Measurements from ENCODE around the gene MTPN. TPM values are rescaled to one million over a fixed set of nuclear protein-coding genes. Genes with fewer than 3 reads are reported as not detected.

Gene MTPN
- total RNA-seq, 1 donor from 2014 or later: 54.8 TPM

GRCh38 chr7:135900065-135900546 is 77.1 kb downstream of the MTPN start:
- Histone ChIP-seq H3K27ac (ENCODE audit: low read depth, low read length) (no peak overlapping the region), H3K9ac (ENCODE audit: low read depth in 1 of 3, low read length in 3 of 3) (no peak overlapping the region), H3K4me3 (ENCODE audit: low read length in 3 of 3) (no peak overlapping the region)

GRCh38 chr7:135899458-135900064 is 77.6 kb downstream of the MTPN start:
- H3K9me3 ChIP-seq (ENCODE audit: control insufficient read depth in 3 of 3, low read length in 3 of 3): no peaks in the 10 kb centered on the region

More at GRCh38 chr7:135900065-135900546, 77.1 kb downstream of the MTPN start:
- Histone ChIP-seq H3K9me3 (ENCODE audit: control insufficient read depth in 3 of 3, low read length in 3 of 3) (no peaks in the 10 kb centered on the region), H3K4me1 (ENCODE audit: control insufficient read depth in 3 of 3, insufficient read depth in 3 of 3, low read length in 3 of 3) (no peaks in the 10 kb centered on the region), H3K36me3 (ENCODE audit: control insufficient read depth in 3 of 3, insufficient read depth in 3 of 3, low read length in 3 of 3) (no peaks in the 10 kb centered on the region), H3K27me3 (ENCODE audit: control insufficient read depth in 3 of 3, insufficient read depth in 3 of 3, low read length in 3 of 3) (no peaks in the 10 kb centered on the region)

DNA sequence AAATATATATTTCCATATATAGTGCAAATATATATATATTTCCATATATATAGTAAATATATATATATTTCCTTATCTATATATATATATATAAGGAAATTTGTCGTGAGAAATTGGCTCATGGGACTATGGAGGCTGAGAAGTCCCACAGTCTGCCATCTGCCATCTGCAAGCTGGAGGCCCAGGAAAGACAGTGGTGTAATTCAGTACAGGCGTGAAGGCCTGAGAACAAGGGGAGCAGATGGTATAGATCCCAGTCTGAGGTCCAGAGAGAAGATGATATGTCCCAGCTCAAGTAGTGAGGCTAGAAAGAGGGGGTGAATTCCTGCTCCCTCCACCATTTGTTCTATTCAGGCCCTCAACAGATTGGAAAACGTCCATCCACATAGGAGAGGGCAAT is 78.9 kb downstream of the MTPN start:
- no peak overlapping the region for H3K4me3 ChIP-seq (ENCODE audit: low read length in 3 of 3)
- no peaks in the 10 kb centered on the region for H3K9me3 ChIP-seq (ENCODE audit: control insufficient read depth in 3 of 3, low read length in 3 of 3)
- no peaks in the 10 kb centered on the region for H3K36me3 ChIP-seq (ENCODE audit: control insufficient read depth in 3 of 3, insufficient read depth in 3 of 3, low read length in 3 of 3)
- no peaks in the 10 kb centered on the region for H3K27me3 ChIP-seq (ENCODE audit: control insufficient read depth in 3 of 3, insufficient read depth in 3 of 3, low read length in 3 of 3)
- no peak overlapping the region for H3K9ac ChIP-seq (ENCODE audit: low read depth in 1 of 3, low read length in 3 of 3)
- H3K4me1 ChIP-seq (ENCODE audit: control insufficient read depth in 3 of 3, insufficient read depth in 3 of 3, low read length in 3 of 3): no peaks in the 10 kb centered on the region
- no peak overlapping the region for H3K27ac ChIP-seq (ENCODE audit: low read depth, low read length)

More at GRCh38 chr7:135899458-135900064, 77.6 kb downstream of the MTPN start:
- H3K27ac ChIP-seq (ENCODE audit: low read depth, low read length): no peak overlapping the region
- H3K9ac ChIP-seq (ENCODE audit: low read depth in 1 of 3, low read length in 3 of 3): no peak overlapping the region
- no peaks in the 10 kb centered on the region for H3K27me3 ChIP-seq (ENCODE audit: control insufficient read depth in 3 of 3, insufficient read depth in 3 of 3, low read length in 3 of 3)
- H3K4me1 ChIP-seq (ENCODE audit: control insufficient read depth in 3 of 3, insufficient read depth in 3 of 3, low read length in 3 of 3): no peaks in the 10 kb centered on the region
- no peaks in the 10 kb centered on the region for H3K36me3 ChIP-seq (ENCODE audit: control insufficient read depth in 3 of 3, insufficient read depth in 3 of 3, low read length in 3 of 3)
- H3K4me3 ChIP-seq (ENCODE audit: low read length in 3 of 3): no peak overlapping the region

- no peaks in the 10 kb centered on the region for H3K9me3 ChIP-seq (ENCODE audit: control insufficient read depth in 3 of 3, low read length in 3 of 3)
- H3K4me1 ChIP-seq (ENCODE audit: control insufficient read depth in 3 of 3, insufficient read depth in 3 of 3, low read length in 3 of 3): no peaks in the 10 kb centered on the region
- no peaks in the 10 kb centered on the region for H3K27me3 ChIP-seq (ENCODE audit: control insufficient read depth in 3 of 3, insufficient read depth in 3 of 3, low read length in 3 of 3)
- no peak overlapping the region for H3K27ac ChIP-seq (ENCODE audit: low read depth, low read length)
- H3K9ac ChIP-seq (ENCODE audit: low read depth in 1 of 3, low read length in 3 of 3): no peak overlapping the region
- no peak overlapping the region for H3K4me3 ChIP-seq (ENCODE audit: low read length in 3 of 3)
- no peaks in the 10 kb centered on the region for H3K36me3 ChIP-seq (ENCODE audit: control insufficient read depth in 3 of 3, insufficient read depth in 3 of 3, low read length in 3 of 3)
These were observed 82.3 kb downstream of the MTPN start for GRCh38 chr7:135894816-135895215.

GRCh38 chr7:135889823-135890222 is 87.3 kb downstream of the MTPN start:
- Histone ChIP-seq H3K4me1 (ENCODE audit: control insufficient read depth in 3 of 3, insufficient read depth in 3 of 3, low read length in 3 of 3) (no peaks in the 10 kb centered on the region), H3K4me3 (ENCODE audit: low read length in 3 of 3) (no peak overlapping the region), H3K27ac (ENCODE audit: low read depth, low read length) (no peak overlapping the region), H3K9ac (ENCODE audit: low read depth in 1 of 3, low read length in 3 of 3) (no peak overlapping the region), H3K9me3 (ENCODE audit: control insufficient read depth in 3 of 3, low read length in 3 of 3) (no peaks in the 10 kb centered on the region), H3K27me3 (ENCODE audit: control insufficient read depth in 3 of 3, insufficient read depth in 3 of 3, low read length in 3 of 3) (no peaks in the 10 kb centered on the region), H3K36me3 (ENCODE audit: control insufficient read depth in 3 of 3, insufficient read depth in 3 of 3, low read length in 3 of 3) (no peaks in the 10 kb centered on the region)

DNA sequence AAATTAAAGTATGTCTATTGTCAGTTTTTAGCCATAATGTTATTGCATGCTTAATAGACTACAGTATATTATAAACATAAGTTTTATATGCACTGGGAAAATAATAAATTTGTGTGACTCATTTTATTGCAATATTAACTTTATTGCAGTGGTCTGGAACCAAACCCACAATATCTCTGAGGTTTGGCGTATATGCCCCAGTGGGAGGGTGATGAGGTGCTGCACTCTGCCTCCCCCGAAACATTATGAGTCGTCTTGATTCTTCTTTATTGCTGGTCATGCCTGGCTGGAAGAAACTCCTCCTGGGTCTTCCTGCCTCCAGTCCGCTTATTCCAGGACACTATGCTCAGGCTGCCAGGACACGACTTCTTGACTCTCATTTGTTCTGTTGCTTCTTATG is 88.4 kb downstream of the MTPN start:
- H3K4me3 ChIP-seq (ENCODE audit: low read length in 3 of 3): no peak overlapping the region
- H3K27me3 ChIP-seq (ENCODE audit: control insufficient read depth in 3 of 3, insufficient read depth in 3 of 3, low read length in 3 of 3): no peaks in the 10 kb centered on the region
- no peak overlapping the region for H3K9ac ChIP-seq (ENCODE audit: low read depth in 1 of 3, low read length in 3 of 3)
- H3K9me3 ChIP-seq (ENCODE audit: control insufficient read depth in 3 of 3, low read length in 3 of 3): no peaks in the 10 kb centered on the region
- no peak overlapping the region for H3K27ac ChIP-seq (ENCODE audit: low read depth, low read length)
- no peaks in the 10 kb centered on the region for H3K4me1 ChIP-seq (ENCODE audit: control insufficient read depth in 3 of 3, insufficient read depth in 3 of 3, low read length in 3 of 3)
- no peaks in the 10 kb centered on the region for H3K36me3 ChIP-seq (ENCODE audit: control insufficient read depth in 3 of 3, insufficient read depth in 3 of 3, low read length in 3 of 3)

DNA sequence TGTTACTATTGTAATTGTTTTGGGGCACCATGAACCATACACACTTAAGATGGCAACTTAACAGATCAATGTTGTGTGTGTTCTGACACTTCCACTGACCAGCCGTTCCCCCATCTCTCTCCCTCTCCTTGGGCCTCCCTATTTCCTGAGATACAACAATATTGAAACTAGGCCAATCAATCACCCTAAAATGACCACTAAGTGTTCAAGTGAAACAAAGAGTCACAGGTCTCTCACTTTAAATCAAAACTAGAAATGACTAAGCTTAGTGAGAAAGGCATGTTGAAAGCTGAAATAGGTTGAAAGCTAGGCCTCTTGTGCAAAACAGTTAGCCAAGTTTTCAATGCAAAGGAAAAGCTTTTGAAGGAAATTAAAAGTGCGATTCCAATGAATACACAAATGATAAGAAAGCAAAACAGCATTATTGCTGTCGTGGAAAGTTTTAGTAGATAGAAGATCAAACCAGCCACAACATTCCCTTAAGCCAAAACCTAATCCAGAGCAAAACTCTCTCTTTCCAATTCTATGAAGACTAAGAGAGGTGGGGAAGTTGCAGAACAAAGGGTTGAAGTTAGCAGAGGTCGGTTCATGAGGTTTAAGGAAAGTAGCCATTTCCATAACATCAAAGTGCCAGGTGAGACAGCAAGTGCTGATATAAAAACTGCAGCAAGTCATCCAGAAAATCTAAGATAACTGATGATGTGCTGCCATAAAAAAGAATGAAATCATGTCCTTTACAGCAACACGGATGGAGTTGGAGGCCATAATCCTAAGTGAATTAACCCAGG is 90.6 kb downstream of the MTPN start:
- Histone ChIP-seq H3K9me3 (ENCODE audit: control insufficient read depth in 3 of 3, low read length in 3 of 3) (peaks cover 0 to 2% (median 0%) of the 10 kb centered on the region in 3 donors), H3K27me3 (ENCODE audit: control insufficient read depth in 3 of 3, insufficient read depth in 3 of 3, low read length in 3 of 3) (no peaks in the 10 kb centered on the region), H3K36me3 (ENCODE audit: control insufficient read depth in 3 of 3, insufficient read depth in 3 of 3, low read length in 3 of 3) (no peaks in the 10 kb centered on the region), H3K4me3 (ENCODE audit: low read length in 3 of 3) (no peak overlapping the region), H3K9ac (ENCODE audit: low read depth in 1 of 3, low read length in 3 of 3) (no peak overlapping the region), H3K27ac (ENCODE audit: low read depth, low read length) (no peak overlapping the region), H3K4me1 (ENCODE audit: control insufficient read depth in 3 of 3, insufficient read depth in 3 of 3, low read length in 3 of 3) (no peaks in the 10 kb centered on the region)

DNA sequence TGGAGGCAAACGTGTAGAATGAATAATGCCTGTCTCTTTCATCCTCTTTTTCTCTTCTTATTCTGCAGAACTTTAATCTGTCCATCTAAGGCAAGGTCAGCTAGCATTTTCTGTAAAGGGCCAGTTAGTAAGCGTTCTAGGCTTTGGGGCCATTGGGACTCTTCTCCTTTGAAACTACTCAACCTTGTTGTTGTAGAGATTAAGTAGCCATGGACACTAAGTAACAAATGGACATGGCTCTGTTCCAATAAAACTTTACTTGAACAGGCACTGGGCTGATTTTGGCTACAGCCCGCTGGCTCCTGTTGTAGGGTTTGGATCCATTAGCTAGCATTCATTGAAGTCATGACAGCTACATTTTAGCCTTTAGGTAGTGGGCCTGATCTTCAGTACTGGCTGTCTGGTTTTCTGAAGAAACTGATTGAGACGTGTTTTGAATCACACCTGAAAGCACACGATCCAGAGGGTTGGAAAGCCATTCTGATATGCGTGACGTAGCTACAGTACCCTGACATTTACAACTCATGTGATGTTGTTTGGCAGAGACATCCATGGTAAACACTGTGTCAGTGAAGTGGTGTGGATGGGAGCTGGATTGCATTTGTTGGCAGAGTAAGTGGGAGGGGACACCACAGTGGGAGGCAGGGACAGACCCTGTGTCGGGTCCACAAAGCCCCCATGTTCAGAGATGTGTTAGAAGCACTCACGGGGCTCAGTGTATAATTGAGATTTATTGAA is 92.5 kb downstream of the MTPN start:
- no peaks in the 10 kb centered on the region for H3K27me3 ChIP-seq (ENCODE audit: control insufficient read depth in 3 of 3, insufficient read depth in 3 of 3, low read length in 3 of 3)
- H3K4me1 ChIP-seq (ENCODE audit: control insufficient read depth in 3 of 3, insufficient read depth in 3 of 3, low read length in 3 of 3): no peaks in the 10 kb centered on the region
- peaks cover 0 to 2% (median 0%) of the 10 kb centered on the region in 3 donors for H3K9me3 ChIP-seq (ENCODE audit: control insufficient read depth in 3 of 3, low read length in 3 of 3)
- H3K4me3 ChIP-seq (ENCODE audit: low read length in 3 of 3): no peak overlapping the region
- no peak overlapping the region for H3K9ac ChIP-seq (ENCODE audit: low read depth in 1 of 3, low read length in 3 of 3)
- no peaks in the 10 kb centered on the region for H3K36me3 ChIP-seq (ENCODE audit: control insufficient read depth in 3 of 3, insufficient read depth in 3 of 3, low read length in 3 of 3)
- no peak overlapping the region for H3K27ac ChIP-seq (ENCODE audit: low read depth, low read length)

DNA sequence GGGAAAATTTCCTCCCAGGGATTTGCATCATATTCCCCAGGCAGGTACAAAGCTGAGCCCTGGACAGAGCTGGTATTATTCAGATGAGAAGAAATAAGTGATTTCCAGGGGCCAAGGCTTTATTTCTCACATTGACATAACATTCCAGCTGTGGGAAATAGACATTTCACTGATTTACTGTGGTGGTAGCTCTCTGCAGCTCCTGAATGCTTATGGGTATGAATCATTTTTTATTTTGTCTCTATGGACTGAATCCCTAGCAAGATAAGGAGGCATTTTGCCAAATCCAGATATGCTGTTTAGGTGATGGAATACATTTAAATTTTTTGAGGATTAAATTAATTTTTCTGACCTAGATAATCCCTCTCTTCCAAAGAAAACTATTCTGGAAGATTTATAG is 97.9 kb downstream of the MTPN start:
- H3K9me3 ChIP-seq (ENCODE audit: control insufficient read depth in 3 of 3, low read length in 3 of 3): peaks cover 0 to 2% (median 0%) of the 10 kb centered on the region in 3 donors
- H3K9ac ChIP-seq (ENCODE audit: low read depth in 1 of 3, low read length in 3 of 3): no peak overlapping the region
- no peaks in the 10 kb centered on the region for H3K36me3 ChIP-seq (ENCODE audit: control insufficient read depth in 3 of 3, insufficient read depth in 3 of 3, low read length in 3 of 3)
- H3K27ac ChIP-seq (ENCODE audit: low read depth, low read length): no peak overlapping the region
- H3K4me3 ChIP-seq (ENCODE audit: low read length in 3 of 3): no peak overlapping the region
- H3K27me3 ChIP-seq (ENCODE audit: control insufficient read depth in 3 of 3, insufficient read depth in 3 of 3, low read length in 3 of 3): no peaks in the 10 kb centered on the region
- peaks cover 0 to 4% (median 0%) of the 10 kb centered on the region in 3 donors for H3K4me1 ChIP-seq (ENCODE audit: control insufficient read depth in 3 of 3, insufficient read depth in 3 of 3, low read length in 3 of 3)

DNA sequence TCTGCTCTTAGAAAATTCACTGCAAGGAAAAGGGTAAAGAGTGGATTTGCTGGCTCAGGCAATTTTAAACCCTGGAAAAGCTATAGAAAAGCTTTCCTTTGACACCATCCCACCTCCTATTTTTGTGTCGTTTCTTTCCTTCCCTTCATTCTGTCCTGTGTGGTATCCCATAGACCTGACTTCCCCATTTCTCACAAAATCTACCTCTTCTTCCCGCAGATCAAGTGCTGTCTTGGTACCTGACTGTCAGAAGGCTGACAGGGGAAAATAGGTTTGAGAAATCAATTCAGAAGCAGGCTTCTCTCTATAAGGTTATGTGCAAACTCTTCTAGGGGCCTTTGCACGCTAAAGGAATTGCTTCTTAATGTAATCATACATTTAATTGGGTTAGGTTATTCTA is 98.9 kb downstream of the MTPN start:
- Histone ChIP-seq H3K9ac (ENCODE audit: low read depth in 1 of 3, low read length in 3 of 3) (no peak overlapping the region), H3K4me3 (ENCODE audit: low read length in 3 of 3) (no peak overlapping the region), H3K36me3 (ENCODE audit: control insufficient read depth in 3 of 3, insufficient read depth in 3 of 3, low read length in 3 of 3) (no peaks in the 10 kb centered on the region), H3K9me3 (ENCODE audit: control insufficient read depth in 3 of 3, low read length in 3 of 3) (peaks cover 0 to 2% (median 0%) of the 10 kb centered on the region in 3 donors), H3K4me1 (ENCODE audit: control insufficient read depth in 3 of 3, insufficient read depth in 3 of 3, low read length in 3 of 3) (peaks cover 0 to 4% (median 0%) of the 10 kb centered on the region in 3 donors), H3K27ac (ENCODE audit: low read depth, low read length) (no peak overlapping the region), H3K27me3 (ENCODE audit: control insufficient read depth in 3 of 3, insufficient read depth in 3 of 3, low read length in 3 of 3) (no peaks in the 10 kb centered on the region)
